ENCODE results near the gene DBNL.

DNA sequence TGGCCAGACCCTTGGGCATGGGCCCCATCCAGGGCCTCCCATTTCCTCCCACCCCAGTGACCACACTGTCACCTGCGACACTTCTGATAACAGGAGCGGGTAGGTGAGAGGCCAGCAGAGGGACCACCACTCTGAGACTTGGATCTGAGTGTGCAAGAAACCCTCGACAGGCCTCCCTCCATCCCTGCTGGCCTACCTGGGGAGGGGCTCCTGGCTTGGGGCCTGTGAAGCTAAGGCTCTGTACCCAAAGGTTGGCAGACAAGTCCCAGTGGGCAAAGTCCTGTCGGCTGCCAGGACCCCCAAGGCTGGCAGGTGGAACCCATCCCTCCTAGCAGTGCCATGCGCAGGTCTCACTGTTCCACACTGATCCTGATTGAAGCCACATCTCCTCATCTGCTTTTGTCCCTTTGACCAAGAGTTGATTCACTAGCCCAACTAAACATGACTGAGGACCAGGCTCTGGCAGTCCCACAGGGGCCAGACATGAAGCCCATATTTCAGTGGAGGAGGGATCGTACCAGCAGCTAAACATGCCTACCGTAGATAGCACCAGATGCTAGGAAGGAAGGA is 22.1 kb downstream of the DBNL start:
- TF ChIP-seq, protein P1, sequence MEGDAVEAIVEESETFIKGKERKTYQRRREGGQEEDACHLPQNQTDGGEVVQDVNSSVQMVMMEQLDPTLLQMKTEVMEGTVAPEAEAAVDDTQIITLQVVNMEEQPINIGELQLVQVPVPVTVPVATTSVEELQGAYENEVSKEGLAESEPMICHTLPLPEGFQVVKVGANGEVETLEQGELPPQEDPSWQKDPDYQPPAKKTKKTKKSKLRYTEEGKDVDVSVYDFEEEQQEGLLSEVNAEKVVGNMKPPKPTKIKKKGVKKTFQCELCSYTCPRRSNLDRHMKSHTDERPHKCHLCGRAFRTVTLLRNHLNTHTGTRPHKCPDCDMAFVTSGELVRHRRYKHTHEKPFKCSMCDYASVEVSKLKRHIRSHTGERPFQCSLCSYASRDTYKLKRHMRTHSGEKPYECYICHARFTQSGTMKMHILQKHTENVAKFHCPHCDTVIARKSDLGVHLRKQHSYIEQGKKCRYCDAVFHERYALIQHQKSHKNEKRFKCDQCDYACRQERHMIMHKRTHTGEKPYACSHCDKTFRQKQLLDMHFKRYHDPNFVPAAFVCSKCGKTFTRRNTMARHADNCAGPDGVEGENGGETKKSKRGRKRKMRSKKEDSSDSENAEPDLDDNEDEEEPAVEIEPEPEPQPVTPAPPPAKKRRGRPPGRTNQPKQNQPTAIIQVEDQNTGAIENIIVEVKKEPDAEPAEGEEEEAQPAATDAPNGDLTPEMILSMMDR (IDR thresholded peaks at IDR 0.05), result no peak
- no peak for TF ChIP-seq POLR2A (IDR thresholded peaks at IDR 0.05)
- no peak for TF ChIP-seq POLR2AphosphoS5 (IDR thresholded peaks at IDR 0.05)
